Neural progenitor cell (in vitro differentiated cells): ENCODE data around the gene RARA. TPM values are rescaled to one million over a fixed set of nuclear protein-coding genes. Genes with fewer than 3 reads are reported as not detected.

Experiments
- DNase-seq: peaks from one replicate; pipeline ENCODE4 v3.0.0-alpha.2; 2016; ENCODE audit warnings: low spot score
- H2AFZ ChIP-seq: fragments of 200-600 bp; sonication (generic); replicated peaks from 2 replicates; pipeline ENCODE4 v1.6.1; 2016; ENCODE audit warnings: antibody characterized with exemption
- H3F3A ChIP-seq: fragments of 200-600 bp; sonication (generic); 2 replicates; pipeline ENCODE4 v1.6.1; 2016; ENCODE audit warnings: antibody characterized with exemption, low read depth
- H3K27ac ChIP-seq: fragments of 200-600 bp; sonication (generic); 2 replicates; pipeline ENCODE4 v1.5.1; 2016; ENCODE audit warnings: mild to moderate bottlenecking
- H3K27me3 ChIP-seq: fragments of 200-600 bp; sonication (generic); 2 replicates; pipeline ENCODE4 v1.6.1; 2016; ENCODE audit warnings: mild to moderate bottlenecking, moderate library complexity
- H3K36me3 ChIP-seq: fragments of 200-600 bp; sonication (generic); 2 replicates; pipeline ENCODE4 v1.5.1; 2016
- H3K4me1 ChIP-seq: fragments of 200-600 bp; sonication (generic); 2 replicates; pipeline ENCODE4 v1.6.1; 2016; ENCODE audit warnings: mixed run types
- H3K4me2 ChIP-seq: fragments of 200-600 bp; sonication (generic); 2 replicates; pipeline ENCODE4 v1.6.1; 2016
- H3K4me3 ChIP-seq: fragments of 200-600 bp; sonication (generic); 2 replicates; pipeline ENCODE4 v1.5.1; 2016
- H3K79me2 ChIP-seq: fragments of 200-600 bp; sonication (generic); 2 replicates; pipeline ENCODE4 v1.6.1; 2016; ENCODE audit warnings: low read depth
- H3K9ac ChIP-seq: fragments of 200-600 bp; sonication (generic); 2 replicates; pipeline ENCODE4 v1.6.1; 2016
- H3K9me3 ChIP-seq: fragments of 200-600 bp; sonication (generic); 2 replicates; pipeline ENCODE4 v1.5.1; 2016; ENCODE audit warnings: low read depth
- H4K20me1 ChIP-seq: fragments of 200-600 bp; sonication (generic); 2 replicates; pipeline ENCODE4 v1.6.1; 2016; ENCODE audit warnings: low read depth
- H3K27ac Mint-ChIP-seq: 3 replicates; pipeline ENCODE4 v1.8.0; 2021; ENCODE audit warnings: mixed read lengths
- H3K27me3 Mint-ChIP-seq: 2 replicates; pipeline ENCODE4 v1.8.0; 2022; ENCODE audit warnings: low read depth, mild to moderate bottlenecking, inconsistent platforms, moderate library complexity, mixed read lengths; ENCODE audit not compliant: insufficient read depth
- H3K36me3 Mint-ChIP-seq: 3 replicates; pipeline ENCODE4 v1.8.0; 2021; ENCODE audit warnings: mixed read lengths
- H3K4me1 Mint-ChIP-seq: 3 replicates; pipeline ENCODE4 v1.8.0; 2021; ENCODE audit warnings: mixed read lengths
- H3K4me3 Mint-ChIP-seq: 3 replicates; pipeline ENCODE4 v1.8.0; 2021; ENCODE audit warnings: mild to moderate bottlenecking, moderate library complexity, mixed read lengths
- H3K9me3 Mint-ChIP-seq: 3 replicates; pipeline ENCODE4 v1.8.0; 2020; ENCODE audit warnings: mixed read lengths
- CTCF ChIP-seq: fragments of 200-600 bp; sonication (generic); IDR thresholded peaks from 2 replicates; pipeline ENCODE4 v1.5.1; 2017; ENCODE audit warnings: antibody characterized with exemption, mild to moderate bottlenecking
- EZH2 ChIP-seq: fragments of 200-600 bp; sonication (generic); IDR thresholded peaks from 2 replicates; pipeline ENCODE4 v1.6.1; 2017; ENCODE audit warnings: antibody characterized with exemption, mild to moderate bottlenecking, moderate library complexity
- EZH2phosphoT487 ChIP-seq: fragments of 200-600 bp; sonication (generic); IDR thresholded peaks from 2 replicates; pipeline ENCODE4 v1.6.1; 2017; ENCODE audit warnings: antibody characterized with exemption
- total RNA-seq: library from RNA; depleted of rRNA; stranded (reverse); fragments of >200 nt; gene quantifications from 2 replicates; pipeline ENCODE4 v1.2.3, GENCODE V29; 2015; ENCODE audit warnings: low replicate concordance

The RARA gene
- total RNA-seq, 1 donor from 2014 or later: 9.0 TPM

DNA sequence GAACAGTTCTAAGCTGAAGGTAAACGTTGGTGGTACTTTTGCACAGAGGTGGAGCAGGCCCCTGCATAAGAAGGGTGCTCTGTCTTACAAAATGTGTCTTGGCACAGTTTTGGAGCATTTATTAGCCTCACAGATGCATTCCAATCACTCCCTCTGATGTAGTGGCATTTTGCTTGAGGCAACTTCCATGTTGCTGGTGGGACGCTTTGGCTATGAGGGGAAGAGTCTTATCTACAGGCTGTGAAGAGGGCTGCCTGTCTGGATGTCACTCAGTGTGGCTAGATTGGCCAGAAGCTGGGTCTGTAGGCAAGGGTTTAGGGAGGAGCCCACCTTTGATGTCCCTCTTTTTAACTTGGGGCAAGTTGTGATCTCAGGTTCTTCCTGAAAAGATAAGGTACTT is 2.6 kb upstream of the RARA start:
- Histone ChIP-seq H3K9ac (no peak overlapping the region), H2AFZ (no peak overlapping the region), H3K79me2 (no peaks in the 10 kb centered on the region), H3K4me2 (peak overlapping the region; percentile 59), H3K4me3 (no peak overlapping the region), H4K20me1 (peaks cover 21% of the 10 kb centered on the region), H3K4me1 (peaks cover 46% of the 10 kb centered on the region), H3K36me3 (no peaks in the 10 kb centered on the region), H3K9me3 (no peaks in the 10 kb centered on the region), H3K27me3 (no peaks in the 10 kb centered on the region), H3F3A (peaks cover 53% of the 10 kb centered on the region), H3K27ac (peak overlapping the region; percentile 26)
- H3K36me3 Mint-ChIP-seq: no peaks in the 10 kb centered on the region
- TF ChIP-seq EZH2: no peak
- no peak for TF ChIP-seq CTCF
- no peak for TF ChIP-seq EZH2phosphoT487
- H3K9me3 Mint-ChIP-seq: no peaks in the 10 kb centered on the region
- H3K27ac Mint-ChIP-seq: no peak overlapping the region
- H3K4me3 Mint-ChIP-seq: no peak overlapping the region
- H3K4me1 Mint-ChIP-seq: peaks cover 27% of the 10 kb centered on the region
- DNase-seq: no peak
- peaks cover 11% of the 10 kb centered on the region for H3K27me3 Mint-ChIP-seq

DNA sequence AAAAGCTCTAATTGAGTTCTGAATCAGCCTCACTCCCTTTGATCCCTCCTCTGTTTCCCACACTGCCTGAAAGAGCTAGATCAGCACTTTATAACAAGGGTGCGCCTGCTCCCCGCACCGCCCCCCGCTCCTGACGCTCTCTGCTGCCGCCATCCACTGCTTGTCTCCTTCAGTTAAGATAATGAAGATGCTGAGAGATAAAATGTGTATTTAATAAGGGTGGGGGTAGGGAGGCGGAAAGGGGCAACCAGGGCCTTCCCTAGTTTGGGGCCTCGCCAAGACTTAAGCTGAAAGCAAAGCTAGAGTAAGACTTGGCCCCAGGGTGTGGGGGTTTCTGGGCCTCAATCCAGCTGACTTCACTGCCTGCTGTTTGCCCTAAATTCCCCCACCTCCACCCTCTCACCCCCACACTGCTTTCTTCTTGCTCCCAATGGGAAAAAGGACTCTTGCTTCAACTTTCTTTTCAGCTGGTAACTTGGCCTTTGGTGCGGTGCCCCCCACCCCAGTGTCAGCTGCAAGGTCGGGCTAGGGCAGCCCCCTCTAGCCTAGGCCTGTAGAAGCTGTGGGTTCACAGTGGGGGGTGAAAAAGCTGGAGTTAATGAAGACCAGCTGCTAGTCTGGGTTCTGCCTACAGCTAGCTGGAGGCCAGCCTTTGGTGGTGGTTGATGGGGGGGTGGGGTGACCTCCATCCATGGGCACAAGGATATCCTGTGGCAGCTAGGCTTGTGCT is 1.8 kb upstream of the RARA start:
- DNase-seq: peak; percentile 60
- peaks cover 33% of the 10 kb centered on the region for H3K4me1 Mint-ChIP-seq
- no peak for TF ChIP-seq EZH2
- no peak for TF ChIP-seq CTCF
- TF ChIP-seq EZH2phosphoT487: no peak
- Histone ChIP-seq H3K4me2 (peak overlapping the region; percentile 59), H3K4me1 (peaks cover 47% of the 10 kb centered on the region), H4K20me1 (peaks cover 21% of the 10 kb centered on the region), H3K9me3 (no peaks in the 10 kb centered on the region), H3K36me3 (no peaks in the 10 kb centered on the region), H3K9ac (no peak overlapping the region), H3K27me3 (no peaks in the 10 kb centered on the region), H3F3A (peaks cover 45% of the 10 kb centered on the region), H3K4me3 (no peak overlapping the region), H2AFZ (no peak overlapping the region), H3K79me2 (no peaks in the 10 kb centered on the region), H3K27ac (no peak overlapping the region)
- H3K36me3 Mint-ChIP-seq: no peaks in the 10 kb centered on the region
- H3K27ac Mint-ChIP-seq: no peak overlapping the region
- peaks cover 11% of the 10 kb centered on the region for H3K27me3 Mint-ChIP-seq
- no peaks in the 10 kb centered on the region for H3K9me3 Mint-ChIP-seq
- H3K4me3 Mint-ChIP-seq: no peak overlapping the region

DNA sequence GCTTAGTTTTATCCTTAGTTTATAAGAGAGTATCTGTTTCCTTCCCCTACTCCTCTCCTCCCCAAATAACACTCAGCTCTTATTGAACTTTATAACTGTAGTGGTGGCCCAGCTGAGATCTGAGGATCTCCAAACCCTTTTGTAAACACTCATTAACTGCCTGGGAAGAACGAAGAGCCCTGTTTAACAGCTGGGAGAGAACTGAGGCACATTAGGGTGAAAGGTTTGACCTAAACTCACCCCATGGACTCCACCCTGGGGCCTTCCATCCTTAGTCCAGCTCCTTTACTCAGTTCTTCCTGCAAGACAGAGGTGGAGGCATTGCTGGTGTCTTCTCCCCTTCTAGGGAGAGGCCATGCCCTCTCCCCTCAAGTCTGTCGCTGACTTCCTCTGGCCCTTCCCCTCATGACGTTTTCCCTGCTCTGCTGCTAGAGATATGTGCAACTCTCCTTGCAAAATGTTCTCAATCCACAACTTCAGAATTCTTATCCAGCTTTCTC is 1.2 kb upstream of the RARA start:
- H3K27me3 ChIP-seq: no peaks in the 10 kb centered on the region
- Mint-ChIP-seq H3K27ac (no peak overlapping the region), H3K4me1 (peaks cover 36% of the 10 kb centered on the region), H3K4me3 (no peak overlapping the region), H3K9me3 (no peaks in the 10 kb centered on the region), H3K36me3 (no peaks in the 10 kb centered on the region), H3K27me3 (peaks cover 11% of the 10 kb centered on the region)
- no peak overlapping the region for H3K4me3 ChIP-seq
- H3K9ac ChIP-seq: no peak overlapping the region
- H3K4me1 ChIP-seq: peaks cover 50% of the 10 kb centered on the region
- no peak overlapping the region for H3K27ac ChIP-seq
- H3K36me3 ChIP-seq: no peaks in the 10 kb centered on the region
- peak overlapping the region; percentile 59 for H3K4me2 ChIP-seq
- peaks cover 39% of the 10 kb centered on the region for H3F3A ChIP-seq
- H3K9me3 ChIP-seq: no peaks in the 10 kb centered on the region
- no peak for TF ChIP-seq CTCF
- no peak for TF ChIP-seq EZH2phosphoT487
- no peak for TF ChIP-seq EZH2
- H4K20me1 ChIP-seq: peaks cover 21% of the 10 kb centered on the region
- DNase-seq: no peak
- H3K79me2 ChIP-seq: no peaks in the 10 kb centered on the region
- no peak overlapping the region for H2AFZ ChIP-seq
